DOHH2 (cell line): Measurements from ENCODE around the gene PBOV1.

Experiments
- CTCF ChIP-seq: fragments of 200-600 bp; sonication (generic); IDR thresholded peaks from one replicate; pipeline ENCODE4 v1.5.1; 2014; ENCODE audit warnings: antibody characterized with exemption, mild to moderate bottlenecking, low read depth, low read length; ENCODE audit not compliant: poor library complexity, severe bottlenecking
- EZH2phosphoT487 ChIP-seq: fragments of 200-600 bp; sonication (generic); IDR thresholded peaks from 2 replicates; pipeline ENCODE4 v1.6.1; 2017; ENCODE audit warnings: borderline replicate concordance, mild to moderate bottlenecking, antibody characterized with exemption, low read length, moderate library complexity, mixed read lengths

- TF ChIP-seq CTCF (no peak), EZH2phosphoT487 (no peak)
Measured at GRCh38 chr6:138226700-138227315, 8.5 kb upstream of the PBOV1 start.
